D721Med (cell line): ENCODE measurements around the gene DFFB.

ENCODE experiments used
- DNase-seq: peaks from one replicate; pipeline ENCODE4 v3.0.0; 2011; ENCODE audit warnings: low spot score; ENCODE audit not compliant: insufficient read length
- FAIRE-seq: peaks from 2 replicates; lab custom pipeline; 2011; peaks lifted over from hg19 to GRCh38; lab: Jason Lieb, UNC
- TF ChIP-seq, protein P1 (sequence below): IDR thresholded peaks from 2 replicates; pipeline ENCODE4 v1.5.1; 2012; ENCODE audit warnings: mild to moderate bottlenecking, control low read depth; ENCODE audit not compliant: insufficient read depth; ENCODE audit errors: missing control alignments

The DFFB gene

DNA sequence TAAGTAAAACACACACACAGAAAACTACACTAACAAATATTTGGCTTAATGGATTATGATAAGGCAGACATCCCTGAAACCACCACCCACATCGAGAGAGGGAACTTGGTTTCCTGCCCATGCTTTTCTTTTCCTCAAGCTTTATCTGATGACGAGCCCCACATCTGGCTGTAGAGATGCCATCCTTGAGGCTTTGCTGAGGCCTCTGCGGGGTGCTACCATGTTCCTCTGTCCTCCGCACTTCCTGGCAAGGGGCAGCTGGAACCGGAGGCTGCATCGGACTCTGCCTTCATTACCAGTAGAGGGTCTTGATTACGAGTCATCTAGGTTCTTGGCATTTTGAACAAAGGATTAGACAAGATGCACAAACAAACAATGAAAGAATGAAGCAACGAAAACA lies 64.5 kb downstream of the DFFB start:
- TF ChIP-seq, protein P1, sequence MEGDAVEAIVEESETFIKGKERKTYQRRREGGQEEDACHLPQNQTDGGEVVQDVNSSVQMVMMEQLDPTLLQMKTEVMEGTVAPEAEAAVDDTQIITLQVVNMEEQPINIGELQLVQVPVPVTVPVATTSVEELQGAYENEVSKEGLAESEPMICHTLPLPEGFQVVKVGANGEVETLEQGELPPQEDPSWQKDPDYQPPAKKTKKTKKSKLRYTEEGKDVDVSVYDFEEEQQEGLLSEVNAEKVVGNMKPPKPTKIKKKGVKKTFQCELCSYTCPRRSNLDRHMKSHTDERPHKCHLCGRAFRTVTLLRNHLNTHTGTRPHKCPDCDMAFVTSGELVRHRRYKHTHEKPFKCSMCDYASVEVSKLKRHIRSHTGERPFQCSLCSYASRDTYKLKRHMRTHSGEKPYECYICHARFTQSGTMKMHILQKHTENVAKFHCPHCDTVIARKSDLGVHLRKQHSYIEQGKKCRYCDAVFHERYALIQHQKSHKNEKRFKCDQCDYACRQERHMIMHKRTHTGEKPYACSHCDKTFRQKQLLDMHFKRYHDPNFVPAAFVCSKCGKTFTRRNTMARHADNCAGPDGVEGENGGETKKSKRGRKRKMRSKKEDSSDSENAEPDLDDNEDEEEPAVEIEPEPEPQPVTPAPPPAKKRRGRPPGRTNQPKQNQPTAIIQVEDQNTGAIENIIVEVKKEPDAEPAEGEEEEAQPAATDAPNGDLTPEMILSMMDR: no peak
- FAIRE-seq (no peak), DNase-seq (no peak)

DNA sequence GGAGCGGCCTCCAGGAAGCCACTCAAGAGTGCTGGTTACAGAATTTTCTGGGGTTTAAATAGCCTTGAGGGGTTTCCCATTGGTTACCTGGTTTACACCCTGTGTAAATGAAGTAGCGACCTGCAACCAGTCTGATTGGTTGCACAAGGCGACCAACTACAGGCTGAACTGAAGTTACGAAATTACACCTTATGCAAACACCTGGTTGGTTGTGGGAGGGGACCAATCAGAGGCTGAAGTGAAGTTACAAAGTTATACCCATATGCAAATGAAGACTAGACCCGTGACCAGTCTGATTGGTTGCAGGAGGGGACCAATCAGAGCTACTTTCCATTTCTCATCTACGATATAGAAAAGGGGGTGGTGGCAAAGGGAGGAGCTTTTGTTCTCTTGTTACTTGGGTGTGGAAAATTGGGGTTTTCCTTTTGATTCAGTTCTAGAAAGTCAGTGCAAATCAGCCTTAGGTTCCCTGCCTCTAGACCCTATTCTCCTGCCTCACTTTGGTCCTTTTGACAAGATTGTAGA lies 65.0 kb downstream of the DFFB start:
- DNase-seq: no peak
- no peak for FAIRE-seq
- TF ChIP-seq, protein P1: no peak

DNA sequence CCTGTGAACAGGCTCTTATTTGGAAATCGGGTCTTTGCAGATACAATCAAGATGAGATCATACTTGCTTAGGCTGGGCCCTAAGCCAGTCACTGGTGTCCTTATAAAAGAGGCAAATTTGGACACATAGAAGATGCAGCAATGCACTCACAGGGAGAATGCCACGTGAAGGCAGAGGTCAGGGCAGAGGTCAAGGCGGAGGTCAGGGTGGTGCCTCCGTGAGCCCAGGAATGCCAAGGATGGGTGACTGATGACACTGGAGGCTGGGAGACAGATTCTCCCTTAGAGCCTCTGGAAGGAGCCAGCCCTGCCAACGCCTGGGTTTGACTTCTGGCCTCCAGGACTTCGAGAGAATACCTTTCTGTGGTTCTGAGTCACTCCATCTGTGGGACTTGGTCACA lies 65.6 kb downstream of the DFFB start:
- FAIRE-seq (no peak), DNase-seq (no peak)
- TF ChIP-seq, protein P1: no peak

DNA sequence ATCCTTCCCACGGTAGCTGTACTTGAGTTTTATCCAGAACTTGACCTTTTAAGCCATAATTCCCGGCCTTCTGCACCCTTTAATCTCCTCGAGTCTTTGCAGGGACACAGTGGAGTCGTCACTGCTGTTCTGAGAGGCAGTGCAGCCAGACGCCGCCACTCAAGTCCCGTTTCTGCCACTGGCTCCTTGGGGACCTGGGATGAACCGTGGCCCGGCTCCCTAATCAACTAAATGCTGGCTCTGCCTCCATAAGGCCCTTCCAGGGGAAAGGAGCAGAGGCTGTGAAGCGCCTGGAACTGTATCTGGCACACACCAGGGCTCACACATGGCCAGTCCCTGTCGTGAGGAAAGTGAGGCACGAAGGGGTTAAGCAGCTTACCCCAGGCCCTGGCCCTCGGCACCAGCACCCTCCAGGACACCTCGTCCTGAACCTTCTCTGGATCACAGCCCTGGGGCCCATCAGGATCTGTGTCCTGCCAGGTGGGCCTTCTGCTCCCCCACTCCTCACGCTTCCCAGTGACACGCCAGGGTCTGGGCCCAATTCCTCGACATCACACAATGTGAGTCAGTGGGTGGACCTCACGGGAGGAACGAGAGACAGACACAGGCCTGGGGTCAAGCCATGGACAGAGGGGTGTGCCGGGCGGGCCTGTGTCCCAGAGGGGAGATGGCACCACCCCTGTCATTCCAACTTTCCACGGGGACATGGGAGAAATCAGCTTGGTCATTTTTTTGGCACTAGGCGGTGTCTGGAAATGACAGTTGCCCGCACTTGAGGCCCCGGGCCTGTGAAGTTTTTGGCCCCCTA lies 66.3 kb downstream of the DFFB start:
- DNase-seq: no peak
- TF ChIP-seq, protein P1: no peak
- no peak for FAIRE-seq

DNA sequence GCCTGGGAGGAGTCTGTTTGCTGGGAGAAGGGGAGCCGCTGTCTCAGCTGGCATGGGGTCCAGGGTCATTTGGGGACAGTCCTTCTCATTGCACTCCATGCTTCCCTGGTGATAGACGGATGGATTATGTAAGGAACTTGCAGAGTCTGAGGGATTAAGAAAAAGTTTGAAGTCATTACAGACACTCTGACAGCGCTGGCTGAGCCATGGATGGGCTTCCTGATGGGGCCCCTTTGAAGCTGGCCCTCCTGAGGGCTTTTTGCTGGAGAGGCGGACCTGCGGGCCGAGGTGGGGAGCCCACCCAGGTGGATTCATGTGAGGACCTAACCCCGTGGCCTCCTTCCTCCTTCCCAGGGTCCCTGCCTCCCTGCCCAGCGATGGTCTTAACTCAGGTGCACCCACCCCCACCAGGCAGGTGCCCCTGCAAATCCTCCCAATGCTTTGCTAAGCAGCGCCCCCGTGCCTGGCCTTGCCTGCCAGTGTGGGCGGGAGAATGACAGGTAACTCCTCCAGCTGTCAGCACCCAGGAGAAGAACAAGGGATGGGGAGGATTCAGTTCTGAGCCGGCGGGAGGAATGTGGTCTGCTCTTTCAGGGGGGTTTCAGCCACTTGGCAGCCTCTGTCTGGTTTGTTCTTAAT lies 67.0 kb downstream of the DFFB start:
- DNase-seq (no peak), FAIRE-seq (no peak)

DNA sequence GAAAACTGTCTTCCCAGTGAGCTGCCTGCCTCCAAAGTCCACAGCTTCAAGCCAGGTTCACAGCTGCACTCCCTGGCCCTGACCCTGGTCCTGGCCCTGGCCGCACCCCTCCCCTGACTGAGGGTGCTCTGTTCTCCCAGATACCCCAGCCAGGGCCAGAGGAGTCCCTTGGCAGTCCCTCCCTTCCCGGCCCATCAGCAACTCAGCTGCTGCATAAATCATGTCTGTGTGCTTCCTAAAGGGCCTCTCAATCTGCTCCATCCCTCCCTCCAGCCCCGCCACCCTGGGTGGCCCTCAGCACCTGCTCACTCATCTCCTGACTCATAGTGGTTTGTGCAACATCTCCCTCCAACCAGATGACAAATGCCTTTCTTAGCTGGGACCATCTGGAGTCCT lies 67.5 kb downstream of the DFFB start:
- FAIRE-seq (no peak), DNase-seq (no peak)
- TF ChIP-seq, protein P1: no peak

More for the DNA sequence above, 67.0 kb downstream of the DFFB start:
- TF ChIP-seq, protein P1: no peak

DNA sequence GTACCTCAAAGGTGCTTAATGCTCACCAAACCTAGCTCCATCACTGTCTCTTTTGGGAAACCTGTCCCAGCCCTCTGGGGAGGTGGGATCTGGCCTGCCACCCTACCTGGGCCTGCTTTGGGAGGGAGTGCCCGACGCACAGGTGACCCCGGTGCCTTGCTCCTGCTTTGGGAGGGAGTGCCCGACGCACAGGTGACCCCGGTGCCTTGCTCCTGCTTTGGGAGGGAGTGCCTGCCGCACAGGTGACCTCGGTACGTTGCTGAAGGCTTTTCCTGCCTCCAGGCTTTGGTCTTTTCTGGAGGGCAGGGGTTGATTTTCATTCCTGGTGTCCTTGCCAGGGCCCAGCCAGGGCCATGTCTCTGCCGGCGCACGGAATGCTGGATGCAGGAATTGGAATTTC lies 68.0 kb downstream of the DFFB start:
- TF ChIP-seq, protein P1: no peak
- no peak for DNase-seq
- FAIRE-seq: no peak
